Activated CD4-positive, alpha-beta T cell treated with anti-CD3 and anti-CD28 coated beads, Interleukin-2, amount 50 U/mL, for 24 hours (primary cell): Measurements from ENCODE around the gene DUXA.

ENCODE experiments used
- DNase-seq, 2 donors: peaks; one replicate each; pipeline ENCODE4 v3.0.0-alpha.2; 2020; ENCODE audit warnings: low read depth in 1 of 2, low spot score in 1 of 2

DUXA gene

GRCh38 chr19:57105976-57106721, 61.1 kb downstream of the DUXA start:
- no peak for DNase-seq
